GOT3 (cell line): ENCODE measurements around the gene PCDH9.

Experiments used
- DNase-seq: peaks from one replicate; lab custom pipeline; 2025; ENCODE audit warnings: mixed read lengths; lab: John Stamatoyannopoulos, UW

PCDH9 gene

GRCh38 chr13:67156723-67157060, 73.4 kb downstream of the PCDH9 start:
- no peak for DNase-seq

- no peak for DNase-seq
Observed at GRCh38 chr13:67155898-67156722, 74.0 kb downstream of the PCDH9 start.

- no peak for DNase-seq
Observed at GRCh38 chr13:67152085-67152484, 78.1 kb downstream of the PCDH9 start.

- no peak for DNase-seq
Observed at GRCh38 chr13:67151652-67152051, 78.5 kb downstream of the PCDH9 start.

GRCh38 chr13:67150608-67151007, 79.5 kb downstream of the PCDH9 start:
- no peak for DNase-seq

- DNase-seq = no peak
Observed at GRCh38 chr13:67148161-67148571, 82.0 kb downstream of the PCDH9 start.

GRCh38 chr13:67147342-67148133, 82.6 kb downstream of the PCDH9 start:
- DNase-seq = no peak

GRCh38 chr13:67146523-67147130, 83.5 kb downstream of the PCDH9 start:
- no peak for DNase-seq

GRCh38 chr13:67145950-67146349, 84.2 kb downstream of the PCDH9 start:
- no peak for DNase-seq

- DNase-seq = no peak
Observed at GRCh38 chr13:67143544-67144115, 86.5 kb downstream of the PCDH9 start.

- no peak for DNase-seq
Observed at GRCh38 chr13:67140006-67140405, 90.1 kb downstream of the PCDH9 start.

- DNase-seq = no peak
Observed at GRCh38 chr13:67139551-67139950, 90.6 kb downstream of the PCDH9 start.

- no peak for DNase-seq
Observed at GRCh38 chr13:67138970-67139369, 91.2 kb downstream of the PCDH9 start.

GRCh38 chr13:67137044-67137735, 92.9 kb downstream of the PCDH9 start:
- no peak for DNase-seq

GRCh38 chr13:67136157-67136556, 94.0 kb downstream of the PCDH9 start:
- no peak for DNase-seq

- no peak for DNase-seq
Observed at GRCh38 chr13:67135356-67135755, 94.8 kb downstream of the PCDH9 start.

- DNase-seq = no peak
Observed at GRCh38 chr13:67134417-67135129, 95.6 kb downstream of the PCDH9 start.

GRCh38 chr13:67133476-67133875, 96.7 kb downstream of the PCDH9 start:
- no peak for DNase-seq

GRCh38 chr13:67131393-67131792, 98.7 kb downstream of the PCDH9 start:
- no peak for DNase-seq

- no peak for DNase-seq
Observed at GRCh38 chr13:67130444-67130843, 99.7 kb downstream of the PCDH9 start.

- DNase-seq = no peak
Observed at GRCh38 chr13:67128136-67128535, 102.0 kb downstream of the PCDH9 start.
